ENCODE data around the gene SEMA5A. TPM values are rescaled to one million over a fixed set of nuclear protein-coding genes. Genes with fewer than 3 reads are reported as not detected.

Gene SEMA5A
- total RNA-seq, 1 donor from 2014 or later, result 4.0 TPM

DNA sequence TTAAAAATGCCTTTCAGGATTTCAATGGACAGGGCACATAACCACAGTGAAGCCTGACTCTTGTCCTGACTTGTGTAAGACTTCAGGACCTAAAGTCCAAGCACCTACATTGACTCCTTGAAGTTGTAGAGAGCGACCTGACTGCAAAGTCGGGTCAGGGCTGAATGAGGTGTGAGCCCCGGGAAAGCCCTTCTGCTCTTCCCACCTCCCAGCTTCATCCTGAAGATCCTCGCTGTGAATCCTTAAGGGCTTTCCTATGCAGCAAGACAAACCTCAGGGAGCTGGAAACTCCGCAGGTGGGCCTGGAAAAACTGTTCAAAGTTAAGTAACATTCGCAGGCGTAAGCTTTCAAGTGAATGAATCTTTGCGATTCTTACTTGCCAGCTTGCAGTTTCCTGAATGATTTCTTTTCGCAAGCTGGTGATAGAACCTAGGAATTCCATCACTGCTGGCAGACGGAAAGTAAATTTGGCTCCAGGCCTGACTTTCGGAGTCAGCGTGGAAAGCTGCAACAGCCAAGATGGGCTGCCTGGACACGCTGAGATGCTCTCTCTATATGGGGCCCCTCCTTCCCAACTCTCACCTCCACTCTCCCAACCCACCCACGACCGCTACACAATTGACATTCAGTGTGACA is 10.9 kb downstream of the SEMA5A start:
- TF ChIP-seq, protein P1, sequence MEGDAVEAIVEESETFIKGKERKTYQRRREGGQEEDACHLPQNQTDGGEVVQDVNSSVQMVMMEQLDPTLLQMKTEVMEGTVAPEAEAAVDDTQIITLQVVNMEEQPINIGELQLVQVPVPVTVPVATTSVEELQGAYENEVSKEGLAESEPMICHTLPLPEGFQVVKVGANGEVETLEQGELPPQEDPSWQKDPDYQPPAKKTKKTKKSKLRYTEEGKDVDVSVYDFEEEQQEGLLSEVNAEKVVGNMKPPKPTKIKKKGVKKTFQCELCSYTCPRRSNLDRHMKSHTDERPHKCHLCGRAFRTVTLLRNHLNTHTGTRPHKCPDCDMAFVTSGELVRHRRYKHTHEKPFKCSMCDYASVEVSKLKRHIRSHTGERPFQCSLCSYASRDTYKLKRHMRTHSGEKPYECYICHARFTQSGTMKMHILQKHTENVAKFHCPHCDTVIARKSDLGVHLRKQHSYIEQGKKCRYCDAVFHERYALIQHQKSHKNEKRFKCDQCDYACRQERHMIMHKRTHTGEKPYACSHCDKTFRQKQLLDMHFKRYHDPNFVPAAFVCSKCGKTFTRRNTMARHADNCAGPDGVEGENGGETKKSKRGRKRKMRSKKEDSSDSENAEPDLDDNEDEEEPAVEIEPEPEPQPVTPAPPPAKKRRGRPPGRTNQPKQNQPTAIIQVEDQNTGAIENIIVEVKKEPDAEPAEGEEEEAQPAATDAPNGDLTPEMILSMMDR (IDR thresholded peaks at IDR 0.05; ENCODE audit: unreplicated experiment), result no peak
- peaks cover 1% of the 10 kb centered on the region for H3K4me1 Mint-ChIP-seq (ENCODE audit: low read depth)
- no peaks in the 10 kb centered on the region for H3K9me3 Mint-ChIP-seq (ENCODE audit: low read depth)
- peaks cover 3% of the 10 kb centered on the region for H3K27me3 Mint-ChIP-seq
- no peak overlapping the region for H3K4me3 Mint-ChIP-seq (ENCODE audit: low read depth)
- H3K36me3 Mint-ChIP-seq (ENCODE audit: insufficient read depth), result no peaks in the 10 kb centered on the region
- DNase-seq (ENCODE audit: low spot score, unreplicated experiment), result no peak
- no peak overlapping the region for H3K27ac Mint-ChIP-seq

DNA sequence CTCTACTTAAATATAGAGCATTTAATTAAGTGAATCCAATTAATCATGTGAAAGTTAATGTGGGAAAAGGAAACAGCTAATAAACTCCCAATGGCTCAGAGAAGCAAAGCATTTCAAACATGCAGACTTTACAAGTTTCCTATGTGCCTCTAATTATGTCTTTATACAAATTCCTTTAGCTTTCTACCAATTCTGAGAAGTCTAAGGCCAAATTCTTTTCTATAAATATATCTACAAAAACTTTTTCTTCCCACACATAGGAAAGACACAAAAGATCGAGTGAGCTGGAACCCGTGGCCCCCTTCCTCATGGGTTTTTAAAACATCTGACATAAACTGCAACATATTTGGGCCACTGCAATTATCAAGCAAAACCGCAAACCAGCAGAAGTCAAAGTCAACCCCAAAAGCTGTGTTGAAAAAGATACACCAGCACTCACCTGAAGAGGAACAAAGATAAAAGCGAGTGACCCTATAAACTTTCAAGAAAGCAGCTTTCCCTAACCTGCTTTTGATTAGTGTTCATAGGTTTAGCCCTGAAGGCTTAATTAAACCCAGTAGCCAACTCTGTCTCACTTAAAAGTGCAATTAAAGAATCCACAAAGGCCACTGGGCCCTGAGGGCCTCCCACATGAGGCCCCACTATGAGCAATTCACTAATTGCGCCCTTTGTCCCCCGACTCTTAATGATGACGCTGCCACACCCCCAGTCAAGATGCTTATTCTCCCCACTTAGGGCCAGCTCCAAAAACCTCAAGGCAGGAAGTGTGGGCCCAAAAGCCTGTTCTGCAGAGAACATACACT is 12.1 kb downstream of the SEMA5A start:
- no peak overlapping the region for H3K4me3 Mint-ChIP-seq (ENCODE audit: low read depth)
- H3K4me1 Mint-ChIP-seq (ENCODE audit: low read depth), result peaks cover 1% of the 10 kb centered on the region
- peaks cover 3% of the 10 kb centered on the region for H3K27me3 Mint-ChIP-seq
- TF ChIP-seq, protein P1 (IDR thresholded peaks at IDR 0.05; ENCODE audit: unreplicated experiment), result no peak
- no peak overlapping the region for H3K27ac Mint-ChIP-seq
- H3K36me3 Mint-ChIP-seq (ENCODE audit: insufficient read depth), result no peaks in the 10 kb centered on the region
- DNase-seq (ENCODE audit: low spot score, unreplicated experiment), result no peak
- no peaks in the 10 kb centered on the region for H3K9me3 Mint-ChIP-seq (ENCODE audit: low read depth)

DNA sequence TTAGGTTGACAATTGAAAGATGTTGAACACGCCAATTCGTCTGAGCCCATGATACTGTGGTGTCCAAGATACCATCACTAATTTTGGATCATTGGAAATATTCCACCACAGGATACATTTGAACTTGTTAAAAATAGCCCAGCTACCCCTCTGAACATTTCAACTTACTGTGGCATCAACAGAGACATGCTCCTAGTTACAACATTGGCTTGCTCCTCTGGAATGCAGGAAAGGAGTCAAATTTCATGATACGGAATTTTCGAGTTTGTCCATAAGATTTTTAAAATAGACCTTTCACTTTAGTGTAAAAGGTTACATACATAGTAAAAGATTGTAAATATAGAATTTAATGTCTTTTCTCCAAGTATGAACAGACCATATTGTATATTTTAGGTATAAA is 12.8 kb downstream of the SEMA5A start:
- Mint-ChIP-seq H3K4me3 (ENCODE audit: low read depth) (no peak overlapping the region), H3K27ac (no peak overlapping the region), H3K4me1 (ENCODE audit: low read depth) (peaks cover 1% of the 10 kb centered on the region), H3K9me3 (ENCODE audit: low read depth) (no peaks in the 10 kb centered on the region), H3K36me3 (ENCODE audit: insufficient read depth) (no peaks in the 10 kb centered on the region), H3K27me3 (peaks cover 3% of the 10 kb centered on the region)
- no peak for DNase-seq (ENCODE audit: low spot score, unreplicated experiment)
- TF ChIP-seq, protein P1 (IDR thresholded peaks at IDR 0.05; ENCODE audit: unreplicated experiment), result no peak

DNA sequence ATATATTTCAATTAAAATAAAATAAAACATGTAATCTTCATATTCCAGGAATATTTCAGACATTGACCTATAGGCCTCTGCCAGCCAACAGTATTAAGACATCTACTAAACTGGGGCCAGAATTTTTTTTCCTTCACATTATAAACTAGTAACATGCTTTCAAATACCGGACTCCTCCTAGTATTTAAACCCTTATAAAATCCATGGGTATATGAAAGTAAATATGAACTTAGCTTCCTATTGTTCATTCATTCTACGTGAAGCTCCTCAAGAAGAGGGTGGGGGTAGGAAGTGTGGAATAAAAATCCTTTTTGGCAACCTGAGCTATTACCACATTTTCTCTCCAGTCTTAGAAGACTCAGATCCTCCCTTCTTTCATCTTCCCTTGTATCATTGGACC is 16.4 kb downstream of the SEMA5A start:
- Mint-ChIP-seq H3K4me1 (ENCODE audit: low read depth) (peaks cover 1% of the 10 kb centered on the region), H3K27me3 (peaks cover 1% of the 10 kb centered on the region), H3K4me3 (ENCODE audit: low read depth) (no peak overlapping the region), H3K9me3 (ENCODE audit: low read depth) (no peaks in the 10 kb centered on the region), H3K27ac (no peak overlapping the region), H3K36me3 (ENCODE audit: insufficient read depth) (no peaks in the 10 kb centered on the region)
- DNase-seq (ENCODE audit: low spot score, unreplicated experiment), result no peak
- TF ChIP-seq, protein P1 (IDR thresholded peaks at IDR 0.05; ENCODE audit: unreplicated experiment), result no peak

DNA sequence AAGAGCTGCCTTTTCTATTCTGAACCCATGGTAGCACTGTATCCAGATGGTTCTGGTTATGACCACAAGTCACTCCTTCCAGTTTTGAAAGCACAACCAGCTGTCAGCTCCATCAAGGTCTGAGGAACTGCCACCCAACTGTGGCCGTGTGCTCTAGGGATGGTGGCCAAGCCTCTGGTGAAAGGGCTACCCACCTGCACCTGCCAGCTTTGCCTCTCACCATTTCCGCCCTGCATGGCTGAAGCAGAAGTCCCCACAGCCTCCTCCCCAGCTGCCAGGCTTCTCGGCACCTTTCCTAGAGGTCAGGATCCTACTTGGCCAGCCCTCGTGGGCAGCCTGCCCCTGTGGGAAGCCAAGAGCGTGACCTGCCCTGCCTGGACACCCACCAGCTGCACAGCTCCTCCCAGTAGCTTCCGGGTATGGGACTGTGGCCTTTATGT is 16.8 kb downstream of the SEMA5A start:
- Mint-ChIP-seq H3K4me1 (ENCODE audit: low read depth) (peaks cover 1% of the 10 kb centered on the region), H3K27me3 (no peaks in the 10 kb centered on the region), H3K27ac (no peak overlapping the region), H3K9me3 (ENCODE audit: low read depth) (no peaks in the 10 kb centered on the region), H3K36me3 (ENCODE audit: insufficient read depth) (no peaks in the 10 kb centered on the region), H3K4me3 (ENCODE audit: low read depth) (no peak overlapping the region)
- no peak for DNase-seq (ENCODE audit: low spot score, unreplicated experiment)
- TF ChIP-seq, protein P1 (IDR thresholded peaks at IDR 0.05; ENCODE audit: unreplicated experiment), result no peak
